CD8-positive, alpha-beta memory T cell (primary cell): Measurements from ENCODE around the gene ARHGEF28. TPM values are rescaled to one million over a fixed set of nuclear protein-coding genes. Genes with fewer than 3 reads are reported as not detected.

Source experiments
- CTCF ChIA-PET: fragments of 350-600 bp; sonication (Branson Sonifier 250); formaldehyde crosslinking; loops from one replicate; lab custom pipeline; 2021; ENCODE audit warnings: antibody characterized with exemption; lab: Charles Lee
- POLR2A ChIA-PET: fragments of 350-600 bp; sonication (Branson Sonifier 250); formaldehyde crosslinking; loops from one replicate; lab custom pipeline; 2021; ENCODE audit warnings: antibody characterized with exemption; lab: Charles Lee
- DNase-seq, 5 donors: peaks; one replicate each; pipeline versions ENCODE4 v3.0.0 to v3.0.0-alpha.2; 2020 to 2022; ENCODE audit warnings: mixed read lengths in 1 of 5
- H3K27ac ChIP-seq: one replicate; pipeline ENCODE4 v1.7.0; 2013; ENCODE audit warnings: low read depth, mild to moderate bottlenecking, low read length, moderate library complexity
- H3K27me3 ChIP-seq: 2 replicates; pipeline ENCODE4 v1.7.0; 2013; ENCODE audit warnings: low read length, mild to moderate bottlenecking; ENCODE audit not compliant: insufficient read depth, poor library complexity, severe bottlenecking
- H3K36me3 ChIP-seq: 2 replicates; pipeline ENCODE4 v1.7.0; 2013; ENCODE audit warnings: mild to moderate bottlenecking, low read length, moderate library complexity; ENCODE audit not compliant: insufficient read depth
- H3K4me1 ChIP-seq: 2 replicates; pipeline ENCODE4 v1.7.0; 2013; ENCODE audit warnings: mild to moderate bottlenecking, low read length, moderate library complexity; ENCODE audit not compliant: insufficient read depth
- H3K4me3 ChIP-seq: 2 replicates; pipeline ENCODE4 v1.7.0; 2013; ENCODE audit warnings: mild to moderate bottlenecking, low read length
- H3K9me3 ChIP-seq: 2 replicates; pipeline ENCODE4 v1.7.0; 2013; ENCODE audit warnings: mild to moderate bottlenecking, low read length
- H3K27ac Mint-ChIP-seq, 8 donors: one replicate each; pipeline ENCODE4 v1.8.0; 2020 to 2021; ENCODE audit warnings: mixed read lengths in 8 of 8, mild to moderate bottlenecking in 6 of 8, inconsistent platforms in 3 of 8, moderate library complexity in 3 of 8
- H3K27me3 Mint-ChIP-seq, 2 donors: one replicate each; pipeline ENCODE4 v1.8.0; 2020 to 2021; ENCODE audit warnings: mixed read lengths in 2 of 2, mild to moderate bottlenecking in 1 of 2, moderate library complexity in 1 of 2
- H3K36me3 Mint-ChIP-seq, 3 donors: one replicate each; pipeline ENCODE4 v1.8.0; 2020 to 2021; ENCODE audit warnings: mixed read lengths in 3 of 3, inconsistent platforms in 1 of 3, mild to moderate bottlenecking in 1 of 3
- H3K4me1 Mint-ChIP-seq, 3 donors: one replicate each; pipeline ENCODE4 v1.8.0; 2020 to 2021; ENCODE audit warnings: mixed read lengths in 3 of 3, inconsistent platforms in 1 of 3, mild to moderate bottlenecking in 1 of 3
- H3K4me3 Mint-ChIP-seq, 7 donors: one replicate each; pipeline ENCODE4 v1.8.0; 2020 to 2021; ENCODE audit warnings: mixed read lengths in 7 of 7, mild to moderate bottlenecking in 6 of 7, moderate library complexity in 4 of 7, inconsistent platforms in 2 of 7
- H3K9me3 Mint-ChIP-seq, 5 donors: one replicate each; pipeline ENCODE4 v1.8.0; 2020 to 2022; ENCODE audit warnings: mixed read lengths in 5 of 5, mild to moderate bottlenecking in 3 of 5, moderate library complexity in 2 of 5, inconsistent platforms in 1 of 5
- polyA plus RNA-seq: library from polyadenylated mRNA; unstranded; fragments of 300-500 nt; fragmentation: Illumina TruSeq; gene quantifications from one replicate; pipeline ENCODE4 v1.2.3, GENCODE V29; 2021
- total RNA-seq, 2 experiments: library from RNA; stranded (reverse); gene quantifications; one replicate each; pipeline ENCODE4 v1.2.3, GENCODE V29; 2021

ARHGEF28 gene
- total and polyA plus RNA-seq, 3 experiments from 2014 or later: 0.24 to 0.28 (median 0.27) TPM

GRCh38 chr5:73883646-73884045, 257.6 kb downstream of the ARHGEF28 start:
- Histone ChIP-seq H3K4me3 (no peak overlapping the region), H3K4me1 (no peaks in the 10 kb centered on the region), H3K27ac (no peak overlapping the region), H3K36me3 (no peaks in the 10 kb centered on the region), H3K9me3 (no peaks in the 10 kb centered on the region), H3K27me3 (no peaks in the 10 kb centered on the region)
- ChIA-PET POLR2A (no interaction called here), CTCF (no interaction called here)
- H3K36me3 Mint-ChIP-seq: no peaks in the 10 kb centered on the region
- peaks cover 0 to 2% (median 0%) of the 10 kb centered on the region in 5 donors for H3K9me3 Mint-ChIP-seq
- DNase-seq: no peak
- H3K4me3 Mint-ChIP-seq: no peak overlapping the region
- no peaks in the 10 kb centered on the region for H3K4me1 Mint-ChIP-seq
- H3K27ac Mint-ChIP-seq: no peak overlapping the region
- H3K27me3 Mint-ChIP-seq: peaks cover 16 to 32% of the 10 kb centered on the region in 2 donors

GRCh38 chr5:73887688-73888087, 261.7 kb downstream of the ARHGEF28 start:
- Mint-ChIP-seq H3K4me3 (no peak overlapping the region), H3K27me3 (peaks cover 7 to 34% of the 10 kb centered on the region in 2 donors), H3K4me1 (no peaks in the 10 kb centered on the region), H3K27ac (no peak overlapping the region), H3K36me3 (no peaks in the 10 kb centered on the region), H3K9me3 (no peaks in the 10 kb centered on the region)
- Histone ChIP-seq H3K27ac (no peak overlapping the region), H3K4me1 (no peaks in the 10 kb centered on the region), H3K36me3 (no peaks in the 10 kb centered on the region), H3K27me3 (no peaks in the 10 kb centered on the region), H3K4me3 (no peak overlapping the region), H3K9me3 (no peaks in the 10 kb centered on the region)
- ChIA-PET CTCF (interaction anchor here (2.0 kb wide), 1 partner anchor 15 kb away, joined by 5 read pairs; no protein-coding TSS in a partner anchor), POLR2A (no interaction called here)
- DNase-seq: no peak

- Mint-ChIP-seq H3K27me3 (peaks cover 10 to 22% of the 10 kb centered on the region in 2 donors), H3K4me3 (no peak overlapping the region), H3K4me1 (no peaks in the 10 kb centered on the region), H3K27ac (no peak overlapping the region), H3K36me3 (no peaks in the 10 kb centered on the region), H3K9me3 (no peaks in the 10 kb centered on the region)
- DNase-seq: no peak
- ChIA-PET POLR2A (no interaction called here), CTCF (no interaction called here)
- Histone ChIP-seq H3K4me1 (no peaks in the 10 kb centered on the region), H3K9me3 (no peaks in the 10 kb centered on the region), H3K36me3 (no peaks in the 10 kb centered on the region), H3K27me3 (no peaks in the 10 kb centered on the region), H3K27ac (no peak overlapping the region), H3K4me3 (no peak overlapping the region)
Measured at GRCh38 chr5:73890569-73890968, 264.6 kb downstream of the ARHGEF28 start.

GRCh38 chr5:73892218-73892617, 266.2 kb downstream of the ARHGEF28 start:
- no peaks in the 10 kb centered on the region for H3K4me1 ChIP-seq
- no peak overlapping the region for H3K4me3 ChIP-seq
- H3K36me3 Mint-ChIP-seq: no peaks in the 10 kb centered on the region
- no peaks in the 10 kb centered on the region for H3K4me1 Mint-ChIP-seq
- no peaks in the 10 kb centered on the region for H3K27me3 ChIP-seq
- no peak for DNase-seq
- H3K4me3 Mint-ChIP-seq: no peak overlapping the region
- POLR2A ChIA-PET: no interaction called here
- H3K27ac Mint-ChIP-seq: no peak overlapping the region
- H3K27ac ChIP-seq: no peak overlapping the region
- no peaks in the 10 kb centered on the region for H3K9me3 Mint-ChIP-seq
- CTCF ChIA-PET: interaction anchor here (1.7 kb wide), 1 partner anchor 10 kb away, joined by 6 read pairs; no protein-coding TSS in a partner anchor
- H3K36me3 ChIP-seq: no peaks in the 10 kb centered on the region
- peaks cover 4 to 32% of the 10 kb centered on the region in 2 donors for H3K27me3 Mint-ChIP-seq
- H3K9me3 ChIP-seq: no peaks in the 10 kb centered on the region

- no peak overlapping the region for H3K27ac Mint-ChIP-seq
- H3K36me3 Mint-ChIP-seq: no peaks in the 10 kb centered on the region
- Histone ChIP-seq H3K36me3 (no peaks in the 10 kb centered on the region), H3K4me1 (no peaks in the 10 kb centered on the region), H3K27ac (no peak overlapping the region), H3K27me3 (no peaks in the 10 kb centered on the region), H3K4me3 (no peak overlapping the region), H3K9me3 (no peaks in the 10 kb centered on the region)
- H3K9me3 Mint-ChIP-seq: no peaks in the 10 kb centered on the region
- H3K4me3 Mint-ChIP-seq: no peak overlapping the region
- peaks cover 4 to 31% of the 10 kb centered on the region in 2 donors for H3K27me3 Mint-ChIP-seq
- no peaks in the 10 kb centered on the region for H3K4me1 Mint-ChIP-seq
- no peak for DNase-seq
- POLR2A ChIA-PET: no interaction called here
- CTCF ChIA-PET: interaction anchor here (1.7 kb wide), 1 partner anchor 9 kb away, joined by 6 read pairs; no protein-coding TSS in a partner anchor
Measured at GRCh38 chr5:73892806-73893205, 266.8 kb downstream of the ARHGEF28 start.

- H3K27ac Mint-ChIP-seq: no peak overlapping the region
- no peak overlapping the region for H3K4me3 Mint-ChIP-seq
- Histone ChIP-seq H3K4me1 (no peaks in the 10 kb centered on the region), H3K36me3 (no peaks in the 10 kb centered on the region), H3K27ac (no peak overlapping the region), H3K9me3 (no peaks in the 10 kb centered on the region), H3K27me3 (no peaks in the 10 kb centered on the region), H3K4me3 (no peak overlapping the region)
- CTCF ChIA-PET: interaction anchor here (0.7 kb wide), 1 partner anchor 9 kb away, joined by 4 read pairs; no protein-coding TSS in a partner anchor
- H3K36me3 Mint-ChIP-seq: no peaks in the 10 kb centered on the region
- POLR2A ChIA-PET: no interaction called here
- no peaks in the 10 kb centered on the region for H3K4me1 Mint-ChIP-seq
- DNase-seq: no peak
- H3K9me3 Mint-ChIP-seq: no peaks in the 10 kb centered on the region
- peaks cover 4 to 26% of the 10 kb centered on the region in 2 donors for H3K27me3 Mint-ChIP-seq
Measured at GRCh38 chr5:73893813-73894212, 267.8 kb downstream of the ARHGEF28 start.

- no peaks in the 10 kb centered on the region for H3K9me3 ChIP-seq
- H3K27me3 Mint-ChIP-seq: peaks cover 4 to 19% of the 10 kb centered on the region in 2 donors
- H3K27ac ChIP-seq: no peak overlapping the region
- H3K4me1 ChIP-seq: no peaks in the 10 kb centered on the region
- ChIA-PET CTCF (no interaction called here), POLR2A (no interaction called here)
- H3K36me3 ChIP-seq: no peaks in the 10 kb centered on the region
- no peaks in the 10 kb centered on the region for H3K4me1 Mint-ChIP-seq
- no peak overlapping the region for H3K4me3 ChIP-seq
- no peaks in the 10 kb centered on the region for H3K27me3 ChIP-seq
- no peaks in the 10 kb centered on the region for H3K36me3 Mint-ChIP-seq
- no peak overlapping the region for H3K4me3 Mint-ChIP-seq
- no peaks in the 10 kb centered on the region for H3K9me3 Mint-ChIP-seq
- DNase-seq: no peak
- H3K27ac Mint-ChIP-seq: no peak overlapping the region
Measured at GRCh38 chr5:73894860-73895259, 268.9 kb downstream of the ARHGEF28 start.

- H3K4me1 Mint-ChIP-seq: no peaks in the 10 kb centered on the region
- peaks cover 4 to 19% of the 10 kb centered on the region in 2 donors for H3K27me3 Mint-ChIP-seq
- CTCF ChIA-PET: no interaction called here
Measured at GRCh38 chr5:73895471-73895870, 269.5 kb downstream of the ARHGEF28 start.

More at GRCh38 chr5:73895471-73895870, 269.5 kb downstream of the ARHGEF28 start:
- no peaks in the 10 kb centered on the region for H3K4me1 ChIP-seq
- POLR2A ChIA-PET: no interaction called here
- no peaks in the 10 kb centered on the region for H3K36me3 ChIP-seq
- H3K27ac Mint-ChIP-seq: no peak overlapping the region
- no peaks in the 10 kb centered on the region for H3K27me3 ChIP-seq
- H3K27ac ChIP-seq: no peak overlapping the region
- no peak overlapping the region for H3K4me3 ChIP-seq
- H3K9me3 ChIP-seq: no peaks in the 10 kb centered on the region
- DNase-seq: no peak
- H3K4me3 Mint-ChIP-seq: no peak overlapping the region
- no peaks in the 10 kb centered on the region for H3K9me3 Mint-ChIP-seq
- no peaks in the 10 kb centered on the region for H3K36me3 Mint-ChIP-seq
